ENCODE data around the gene ADAMTS2.

GRCh38 chr5:179274321-179275315 lies 70.6 kb downstream of the ADAMTS2 start:
- TF ChIP-seq REST (IDR thresholded peaks at IDR 0.05; ENCODE audit: low read depth) (no peak), TCF12 (IDR thresholded peaks at IDR 0.05; ENCODE audit: low read depth) (no peak), MAX (IDR thresholded peaks at IDR 0.05) (no peak), EP300 (IDR thresholded peaks at IDR 0.05; ENCODE audit: borderline replicate concordance) (no peak), YY1 (IDR thresholded peaks at IDR 0.05; ENCODE audit: low read depth) (no peak), RAD21 (IDR thresholded peaks at IDR 0.05; ENCODE audit: low read depth) (no peak), NFIC (IDR thresholded peaks at IDR 0.05) (no peak), USF1 (IDR thresholded peaks at IDR 0.05) (no peak), CEBPB (IDR thresholded peaks at IDR 0.05) (no peak), EGR1 (IDR thresholded peaks at IDR 0.05) (no peak), ZBTB7A (IDR thresholded peaks at IDR 0.05; ENCODE audit: low read depth) (no peak)
